BE2C (cell line): ENCODE data around the gene TMEFF2.

Experiments used
- DNase-seq: peaks from one replicate; pipeline ENCODE4 v3.0.0-alpha.2; 2020
- H3K27me3 ChIP-seq: fragments of 250-450 bp; sonication (Bioruptor Pico); 2 replicates; pipeline ENCODE4 v1.5.1; 2020; ENCODE audit warnings: mild to moderate bottlenecking
- H3K36me3 ChIP-seq: fragments of 250-450 bp; sonication (Bioruptor Pico); 2 replicates; pipeline ENCODE4 v1.5.1; 2020; ENCODE audit warnings: mild to moderate bottlenecking
- H3K4me1 ChIP-seq: fragments of 250-450 bp; sonication (Bioruptor Pico); 2 replicates; pipeline ENCODE4 v1.5.1; 2020
- H3K4me3 ChIP-seq: 2 replicates; pipeline ENCODE4 v1.5.1; 2011; ENCODE audit warnings: low read depth, low read length
- H3K9me3 ChIP-seq: fragments of 250-450 bp; sonication (Bioruptor Pico); 2 replicates; pipeline ENCODE4 v1.5.1; 2020
- CTCF ChIP-seq: IDR thresholded peaks from 2 replicates; pipeline ENCODE4 v1.5.1; 2012; ENCODE audit warnings: mild to moderate bottlenecking, low read depth, low read length

TMEFF2 gene

GRCh38 chr2:191950132-191950874, 244.4 kb downstream of the TMEFF2 start:
- Histone ChIP-seq H3K9me3 (no peaks in the 10 kb centered on the region), H3K36me3 (no peaks in the 10 kb centered on the region), H3K4me3 (no peak overlapping the region), H3K4me1 (no peaks in the 10 kb centered on the region; the same call in 1 of the 2 replicates), H3K27me3 (no peaks in the 10 kb centered on the region)
- TF ChIP-seq CTCF: no peak
- no peak for DNase-seq

- H3K27me3 ChIP-seq: no peaks in the 10 kb centered on the region
- DNase-seq: no peak
- peak; percentile 7; the same call in 1 of the 2 replicates for TF ChIP-seq CTCF
These were observed 247.5 kb downstream of the TMEFF2 start for GRCh38 chr2:191947235-191947634.

GRCh38 chr2:191946471-191947182, 248.1 kb downstream of the TMEFF2 start:
- H3K27me3 ChIP-seq: no peaks in the 10 kb centered on the region
- no peak for TF ChIP-seq CTCF
- H3K9me3 ChIP-seq: no peaks in the 10 kb centered on the region
- H3K4me1 ChIP-seq: peaks cover 2% of the 10 kb centered on the region
- H3K4me3 ChIP-seq: no peak overlapping the region
- no peak for DNase-seq
- no peaks in the 10 kb centered on the region for H3K36me3 ChIP-seq

More at GRCh38 chr2:191947235-191947634, 247.5 kb downstream of the TMEFF2 start:
- peaks cover 2% of the 10 kb centered on the region for H3K4me1 ChIP-seq
- no peaks in the 10 kb centered on the region for H3K36me3 ChIP-seq
- H3K9me3 ChIP-seq: no peaks in the 10 kb centered on the region
- no peak overlapping the region for H3K4me3 ChIP-seq

GRCh38 chr2:191945623-191946022, 249.1 kb downstream of the TMEFF2 start:
- no peak for TF ChIP-seq CTCF
- Histone ChIP-seq H3K9me3 (no peaks in the 10 kb centered on the region), H3K36me3 (no peaks in the 10 kb centered on the region), H3K4me1 (peaks cover 2% of the 10 kb centered on the region), H3K27me3 (no peaks in the 10 kb centered on the region), H3K4me3 (no peak overlapping the region)
- DNase-seq: no peak

- Histone ChIP-seq H3K27me3 (no peaks in the 10 kb centered on the region), H3K4me3 (no peak overlapping the region), H3K36me3 (no peaks in the 10 kb centered on the region), H3K9me3 (no peaks in the 10 kb centered on the region), H3K4me1 (peaks cover 2% of the 10 kb centered on the region; the same call in 1 of the 2 replicates)
- DNase-seq: no peak
- TF ChIP-seq CTCF: no peak
These were observed 252.0 kb downstream of the TMEFF2 start for GRCh38 chr2:191942739-191943103.

GRCh38 chr2:191942090-191942738, 252.5 kb downstream of the TMEFF2 start:
- TF ChIP-seq CTCF: no peak
- H3K4me1 ChIP-seq: peaks cover 2% of the 10 kb centered on the region; the same call in 1 of the 2 replicates
- no peaks in the 10 kb centered on the region for H3K9me3 ChIP-seq
- H3K27me3 ChIP-seq: no peaks in the 10 kb centered on the region
- no peak overlapping the region for H3K4me3 ChIP-seq
- peak; percentile 16 for DNase-seq
- no peaks in the 10 kb centered on the region for H3K36me3 ChIP-seq
